Measurements from ENCODE around the gene TBC1D12. TPM values are rescaled to one million over a fixed set of nuclear protein-coding genes. Genes with fewer than 3 reads are reported as not detected.

TBC1D12 gene
- total RNA-seq, 6 experiments from 2014 or later: 4.9 to 7.1 (median 5.4) TPM

- DNase-seq: no peak
- Mint-ChIP-seq H3K4me1 (ENCODE audit: low read depth) (no peaks in the 10 kb centered on the region), H3K36me3 (ENCODE audit: low read depth) (peaks cover 17% of the 10 kb centered on the region), H3K9me3 (no peaks in the 10 kb centered on the region), H3K27me3 (ENCODE audit: insufficient read depth) (no peaks in the 10 kb centered on the region), H3K4me3 (no peak overlapping the region), H3K27ac (no peak overlapping the region)
- TF ChIP-seq CTCF (IDR thresholded peaks at IDR 0.05): no peak
These were observed 48.4 kb downstream of the TBC1D12 start for GRCh38 chr10:94450782-94451181.

- Mint-ChIP-seq H3K4me3 (no peak overlapping the region), H3K27ac (no peak overlapping the region), H3K36me3 (ENCODE audit: low read depth) (peaks cover 21% of the 10 kb centered on the region), H3K4me1 (ENCODE audit: low read depth) (no peaks in the 10 kb centered on the region), H3K27me3 (ENCODE audit: insufficient read depth) (no peaks in the 10 kb centered on the region), H3K9me3 (peaks cover 4% of the 10 kb centered on the region; the same call in 1 of the 2 replicates)
- no peak for TF ChIP-seq CTCF (IDR thresholded peaks at IDR 0.05)
- DNase-seq: no peak
These were observed 49.7 kb downstream of the TBC1D12 start for GRCh38 chr10:94451883-94452519.

- Mint-ChIP-seq H3K27me3 (ENCODE audit: insufficient read depth) (peaks cover 3% of the 10 kb centered on the region; the same call in 1 of the 2 replicates), H3K27ac (no peak overlapping the region), H3K4me3 (no peak overlapping the region), H3K36me3 (ENCODE audit: low read depth) (peaks cover 46% of the 10 kb centered on the region), H3K9me3 (peaks cover 22% of the 10 kb centered on the region), H3K4me1 (ENCODE audit: low read depth) (no peaks in the 10 kb centered on the region)
- DNase-seq: no peak
- no peak for TF ChIP-seq CTCF (IDR thresholded peaks at IDR 0.05)
These were observed 54.6 kb downstream of the TBC1D12 start for GRCh38 chr10:94456942-94457341.

GRCh38 chr10:94459385-94459784 lies 57.0 kb downstream of the TBC1D12 start:
- Mint-ChIP-seq H3K27ac (no peak overlapping the region), H3K4me3 (no peak overlapping the region), H3K36me3 (ENCODE audit: low read depth) (peaks cover 43% of the 10 kb centered on the region), H3K27me3 (ENCODE audit: insufficient read depth) (peaks cover 3% of the 10 kb centered on the region; the same call in 1 of the 2 replicates), H3K9me3 (peaks cover 22% of the 10 kb centered on the region), H3K4me1 (ENCODE audit: low read depth) (no peaks in the 10 kb centered on the region)
- no peak for TF ChIP-seq CTCF (IDR thresholded peaks at IDR 0.05)
- no peak for DNase-seq

- no peak overlapping the region for H3K27ac Mint-ChIP-seq
- H3K36me3 Mint-ChIP-seq (ENCODE audit: low read depth): peaks cover 36% of the 10 kb centered on the region
- H3K9me3 Mint-ChIP-seq: peaks cover 18% of the 10 kb centered on the region
- H3K4me1 Mint-ChIP-seq (ENCODE audit: low read depth): no peaks in the 10 kb centered on the region
- peaks cover 3% of the 10 kb centered on the region; the same call in 1 of the 2 replicates for H3K27me3 Mint-ChIP-seq (ENCODE audit: insufficient read depth)
- no peak for DNase-seq
- no peak for TF ChIP-seq CTCF (IDR thresholded peaks at IDR 0.05)
- H3K4me3 Mint-ChIP-seq: no peak overlapping the region
These were observed 59.2 kb downstream of the TBC1D12 start for GRCh38 chr10:94461503-94461902.
